ENCODE results near the gene ATCAY. TPM values are rescaled to one million over a fixed set of nuclear protein-coding genes. Genes with fewer than 3 reads are reported as not detected.

The ATCAY gene
- polyA plus RNA-seq, 1 donor from 2014 or later: 73.8 TPM

GRCh38 chr19:3969435-3970312 is 89.2 kb downstream of the ATCAY start:
- H3K9me3 ChIP-seq (ENCODE audit: low read length): no peaks in the 10 kb centered on the region
- H3K27ac ChIP-seq (ENCODE audit: low read length): no peak overlapping the region
- no peaks in the 10 kb centered on the region for H3K36me3 ChIP-seq (ENCODE audit: insufficient read depth, low read length)
- no peak for TF ChIP-seq EZH2 (IDR thresholded peaks at IDR 0.05; ENCODE audit: borderline replicate concordance, insufficient read depth, low read length, poor library complexity, severe bottlenecking)
- TF ChIP-seq CTCF (IDR thresholded peaks at IDR 0.05; ENCODE audit: poor library complexity, severe bottlenecking): no peak
- no peak for TF ChIP-seq RAD21 (conservative IDR thresholded peaks at IDR 0.05)
- TF ChIP-seq REST (IDR thresholded peaks at IDR 0.05; ENCODE audit: borderline replicate concordance): no peak
- no peak for TF ChIP-seq POLR2AphosphoS5 (IDR thresholded peaks at IDR 0.05)
- no peak for TF ChIP-seq EP300 (conservative IDR thresholded peaks at IDR 0.05; ENCODE audit: poor library complexity, severe bottlenecking)
- TF ChIP-seq SMC3 (conservative IDR thresholded peaks at IDR 0.05; ENCODE audit: poor library complexity): no peak
- TF ChIP-seq MXI1 (conservative IDR thresholded peaks at IDR 0.05; ENCODE audit: poor library complexity, severe bottlenecking): no peak
- no peak for TF ChIP-seq TAF1 (IDR thresholded peaks at IDR 0.05; ENCODE audit: low read depth)
- H4K20me1 ChIP-seq (ENCODE audit: insufficient read depth): no peaks in the 10 kb centered on the region
- H3K4me2 ChIP-seq (ENCODE audit: low read length): peak overlapping the region; percentile 80
- no peak overlapping the region for H2AFZ ChIP-seq (ENCODE audit: low read depth, low read length)
- H3F3A ChIP-seq (ENCODE audit: insufficient read depth, low read length, poor library complexity, severe bottlenecking): no peaks in the 10 kb centered on the region
- H3K9ac ChIP-seq (ENCODE audit: low read length): peak overlapping the region; percentile 95
- no peaks in the 10 kb centered on the region for H3K27me3 ChIP-seq (ENCODE audit: insufficient read depth, low read depth, low read length)
- peak overlapping the region; percentile 94 for H3K4me3 ChIP-seq (ENCODE audit: low read length)
- H3K9me2 ChIP-seq (ENCODE audit: insufficient read depth, low read length): no peaks in the 10 kb centered on the region
- peaks cover 33% of the 10 kb centered on the region for H3K79me2 ChIP-seq (replicated peaks; ENCODE audit: insufficient read depth, low read length)

GRCh38 chr19:3970313-3970807 is 89.9 kb downstream of the ATCAY start:
- peak overlapping the region; percentile 95 for H3K9ac ChIP-seq (ENCODE audit: low read length)
- no peaks in the 10 kb centered on the region for H3K9me2 ChIP-seq (ENCODE audit: insufficient read depth, low read length)
- peak overlapping the region; percentile 45 for H2AFZ ChIP-seq (ENCODE audit: low read depth, low read length)
- no peaks in the 10 kb centered on the region for H3K36me3 ChIP-seq (ENCODE audit: insufficient read depth, low read length)
- H3F3A ChIP-seq (ENCODE audit: insufficient read depth, low read length, poor library complexity, severe bottlenecking): no peaks in the 10 kb centered on the region
- no peaks in the 10 kb centered on the region for H3K27me3 ChIP-seq (ENCODE audit: insufficient read depth, low read depth, low read length)
- H4K20me1 ChIP-seq (ENCODE audit: insufficient read depth): no peaks in the 10 kb centered on the region
- H3K4me3 ChIP-seq (ENCODE audit: low read length): peak overlapping the region; percentile 94
- H3K9me3 ChIP-seq (ENCODE audit: low read length): no peaks in the 10 kb centered on the region
- H3K79me2 ChIP-seq (replicated peaks; ENCODE audit: insufficient read depth, low read length): peaks cover 33% of the 10 kb centered on the region
- H3K27ac ChIP-seq (ENCODE audit: low read length): peak overlapping the region; percentile 85
- H3K4me2 ChIP-seq (ENCODE audit: low read length): peak overlapping the region; percentile 80
- no peak for TF ChIP-seq REST (IDR thresholded peaks at IDR 0.05; ENCODE audit: borderline replicate concordance)
- no peak for TF ChIP-seq MXI1 (conservative IDR thresholded peaks at IDR 0.05; ENCODE audit: poor library complexity, severe bottlenecking)
- TF ChIP-seq SMC3 (conservative IDR thresholded peaks at IDR 0.05; ENCODE audit: poor library complexity): no peak
- TF ChIP-seq RAD21 (conservative IDR thresholded peaks at IDR 0.05): no peak
- TF ChIP-seq EZH2 (IDR thresholded peaks at IDR 0.05; ENCODE audit: borderline replicate concordance, insufficient read depth, low read length, poor library complexity, severe bottlenecking): no peak
- TF ChIP-seq TAF1 (IDR thresholded peaks at IDR 0.05; ENCODE audit: low read depth): no peak
- no peak for TF ChIP-seq POLR2AphosphoS5 (IDR thresholded peaks at IDR 0.05)
- no peak for TF ChIP-seq EP300 (conservative IDR thresholded peaks at IDR 0.05; ENCODE audit: poor library complexity, severe bottlenecking)
- no peak for TF ChIP-seq CTCF (IDR thresholded peaks at IDR 0.05; ENCODE audit: poor library complexity, severe bottlenecking)
